Kidney epithelial cell (primary cell): Measurements from ENCODE around the gene PRLHR. TPM values are rescaled to one million over a fixed set of nuclear protein-coding genes. Genes with fewer than 3 reads are reported as not detected.

Source experiments
- DNase-seq: peaks from one replicate; pipeline ENCODE4 v3.0.0-alpha.2; 2010; ENCODE audit warnings: low read depth
- H3K27me3 ChIP-seq: 2 replicates; pipeline ENCODE4 v1.6.0; 2011; ENCODE audit warnings: low read length; ENCODE audit not compliant: control insufficient read depth, insufficient read depth
- H3K36me3 ChIP-seq: 2 replicates; pipeline ENCODE4 v1.5.1; 2011; ENCODE audit warnings: low read length; ENCODE audit not compliant: control insufficient read depth, insufficient read depth
- H3K4me3 ChIP-seq: 2 replicates; pipeline ENCODE4 v1.5.1; 2011; ENCODE audit warnings: low read depth, mild to moderate bottlenecking, control low read depth, low read length
- CTCF ChIP-seq: IDR thresholded peaks from 2 replicates; pipeline ENCODE4 v1.5.1; 2011; ENCODE audit warnings: mild to moderate bottlenecking, moderate library complexity, low read length, control low read depth, inconsistent platforms; ENCODE audit not compliant: insufficient read depth, poor library complexity, severe bottlenecking
- total RNA-seq: library from RNA; depleted of rRNA; stranded (reverse); fragments of >200 nt; gene quantifications from 2 replicates; pipeline ENCODE4 v1.2.3, GENCODE V29; 2015

PRLHR gene
- total RNA-seq, 1 donor from 2014 or later, result not detected

GRCh38 chr10:118594392-118595063 is 920 bp downstream of the PRLHR start:
- H3K4me3 ChIP-seq, result no peak overlapping the region
- no peaks in the 10 kb centered on the region for H3K36me3 ChIP-seq
- H3K27me3 ChIP-seq, result peaks cover 43% of the 10 kb centered on the region
- no peak for DNase-seq
- TF ChIP-seq CTCF, result peak; percentile 28

GRCh38 chr10:118592675-118593330 is 2.6 kb downstream of the PRLHR start:
- Histone ChIP-seq H3K4me3 (no peak overlapping the region), H3K27me3 (peaks cover 46% of the 10 kb centered on the region), H3K36me3 (no peaks in the 10 kb centered on the region)
- no peak for DNase-seq
- no peak for TF ChIP-seq CTCF

- Histone ChIP-seq H3K4me3 (no peak overlapping the region), H3K36me3 (no peaks in the 10 kb centered on the region), H3K27me3 (peaks cover 31% of the 10 kb centered on the region)
- no peak for DNase-seq
- TF ChIP-seq CTCF, result no peak
Observed at GRCh38 chr10:118590334-118590733, 5.1 kb downstream of the PRLHR start.

- no peak for TF ChIP-seq CTCF
- Histone ChIP-seq H3K36me3 (no peaks in the 10 kb centered on the region), H3K27me3 (peaks cover 14% of the 10 kb centered on the region), H3K4me3 (no peak overlapping the region)
- no peak for DNase-seq
Observed at GRCh38 chr10:118587881-118588651, 7.4 kb downstream of the PRLHR start.

- no peak overlapping the region for H3K4me3 ChIP-seq
- TF ChIP-seq CTCF, result no peak
- DNase-seq, result no peak
- H3K27me3 ChIP-seq, result peaks cover 7% of the 10 kb centered on the region
- no peaks in the 10 kb centered on the region for H3K36me3 ChIP-seq
Observed at GRCh38 chr10:118586911-118587310, 8.5 kb downstream of the PRLHR start.
